Fibroblast of gingiva (primary cell): ENCODE data around the gene NRG3.
"Not testable (repeated sequence)": the region's sequence is repeated elsewhere in the genome, so short reads cannot be mapped to it uniquely, and the experiment has no call there.

ENCODE experiments used
- DNase-seq: peaks from one replicate; pipeline ENCODE4 v3.0.0-alpha.2; 2011; ENCODE audit warnings: low read depth

Gene NRG3

DNA sequence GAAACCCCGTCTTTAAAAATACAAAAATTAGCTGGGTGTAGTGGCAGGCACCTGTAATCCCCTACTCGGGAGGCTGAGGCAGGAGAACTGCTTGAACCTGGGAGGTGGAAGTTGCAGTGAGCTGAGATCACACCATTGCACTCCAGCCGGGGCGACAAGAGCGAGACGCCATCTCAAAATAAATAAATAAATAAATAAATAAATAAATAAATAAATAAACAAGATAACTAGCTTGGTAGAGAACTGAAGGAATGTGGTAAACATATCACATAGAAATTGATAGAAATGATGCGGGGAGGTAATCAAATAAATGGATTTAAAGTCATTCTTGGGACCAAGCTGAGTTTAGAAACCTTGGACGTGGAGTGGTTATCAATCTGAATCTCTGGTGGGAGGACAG is 1131.5 kb downstream of the NRG3 start:
- not testable (repeated sequence) for DNase-seq

- DNase-seq, result no peak
These were observed 1132.5 kb downstream of the NRG3 start for GRCh38 chr10:83007510-83007909.

- no peak for DNase-seq
These were observed 1137.9 kb downstream of the NRG3 start for GRCh38 chr10:83012866-83013265.

GRCh38 chr10:83017076-83017867 is 1142.3 kb downstream of the NRG3 start:
- DNase-seq, result no peak

GRCh38 chr10:83023662-83024061 is 1148.7 kb downstream of the NRG3 start:
- DNase-seq, result no peak
